Activated T-cell treated with anti-CD3 and anti-CD28 coated beads, Interleukin-2, amount 50 U/mL, for 4 hours (primary cell): ENCODE results near the gene MAP1B. TPM values are rescaled to one million over a fixed set of nuclear protein-coding genes. Genes with fewer than 3 reads are reported as not detected.
A peak's percentile ranks its signal among the peaks of the same experiment; 100 is the strongest.

ENCODE experiments used
- ATAC-seq, 2 donors: fragments of 200-7000 bp; cut with Tn5 transposase; one replicate each; pipeline ENCODE4 v1.10.0; 2021
- DNase-seq: peaks from one replicate; pipeline ENCODE4 v3.0.0-alpha.2; 2020
- H3K27me3 Mint-ChIP-seq: one replicate; pipeline ENCODE4 v1.8.0; 2021; ENCODE audit warnings: low read depth, mixed read lengths
- H3K36me3 Mint-ChIP-seq: one replicate; pipeline ENCODE4 v1.8.0; 2022; ENCODE audit warnings: mixed read lengths; ENCODE audit not compliant: insufficient read depth
- H3K4me1 Mint-ChIP-seq: one replicate; pipeline ENCODE4 v1.8.0; 2021; ENCODE audit warnings: low read depth, mixed read lengths
- H3K4me3 Mint-ChIP-seq: one replicate; pipeline ENCODE4 v1.8.0; 2021; ENCODE audit warnings: mild to moderate bottlenecking, moderate library complexity, mixed read lengths
- H3K9me3 Mint-ChIP-seq: one replicate; pipeline ENCODE4 v1.8.0; 2021; ENCODE audit warnings: mixed read lengths
- total RNA-seq, 3 donors: library from RNA; stranded (reverse); gene quantifications; one replicate each; pipeline ENCODE4 v1.2.1, GENCODE V29; 2021

MAP1B gene
- total RNA-seq, 3 donors from 2014 or later: 0.16 to 0.41 (median 0.25) TPM

- H3K9me3 Mint-ChIP-seq: no peaks in the 10 kb centered on the region
- DNase-seq (no peak), ATAC-seq (no peak)
- H3K36me3 Mint-ChIP-seq: peaks cover 21% of the 10 kb centered on the region
- no peaks in the 10 kb centered on the region for H3K27me3 Mint-ChIP-seq
- no peaks in the 10 kb centered on the region for H3K4me1 Mint-ChIP-seq
- H3K4me3 Mint-ChIP-seq: no peak overlapping the region
These were observed 106.2 kb downstream of the MAP1B start for GRCh38 chr5:72213482-72213881.

GRCh38 chr5:72214168-72214567 is 106.9 kb downstream of the MAP1B start:
- Mint-ChIP-seq H3K4me1 (no peaks in the 10 kb centered on the region), H3K4me3 (no peak overlapping the region), H3K9me3 (no peaks in the 10 kb centered on the region), H3K27me3 (no peaks in the 10 kb centered on the region), H3K36me3 (peaks cover 28% of the 10 kb centered on the region)
- ATAC-seq (no peak), DNase-seq (no peak)

- DNase-seq (no peak), ATAC-seq (no peak)
- peaks cover 39% of the 10 kb centered on the region for H3K36me3 Mint-ChIP-seq
- no peak overlapping the region for H3K4me3 Mint-ChIP-seq
- H3K9me3 Mint-ChIP-seq: no peaks in the 10 kb centered on the region
- no peaks in the 10 kb centered on the region for H3K27me3 Mint-ChIP-seq
- no peaks in the 10 kb centered on the region for H3K4me1 Mint-ChIP-seq
These were observed 109.5 kb downstream of the MAP1B start for GRCh38 chr5:72216756-72217155.

- H3K4me3 Mint-ChIP-seq: no peak overlapping the region
- H3K27me3 Mint-ChIP-seq: no peaks in the 10 kb centered on the region
- H3K9me3 Mint-ChIP-seq: no peaks in the 10 kb centered on the region
- no peak for DNase-seq
- peaks cover 72% of the 10 kb centered on the region for H3K36me3 Mint-ChIP-seq
- H3K4me1 Mint-ChIP-seq: no peaks in the 10 kb centered on the region
- ATAC-seq: no peak
These were observed 113.8 kb downstream of the MAP1B start for GRCh38 chr5:72221099-72221498.

GRCh38 chr5:72221541-72221940 is 114.3 kb downstream of the MAP1B start:
- DNase-seq (no peak), ATAC-seq (no peak)
- Mint-ChIP-seq H3K27me3 (no peaks in the 10 kb centered on the region), H3K4me3 (no peak overlapping the region), H3K4me1 (no peaks in the 10 kb centered on the region), H3K9me3 (no peaks in the 10 kb centered on the region), H3K36me3 (peaks cover 77% of the 10 kb centered on the region)

DNA sequence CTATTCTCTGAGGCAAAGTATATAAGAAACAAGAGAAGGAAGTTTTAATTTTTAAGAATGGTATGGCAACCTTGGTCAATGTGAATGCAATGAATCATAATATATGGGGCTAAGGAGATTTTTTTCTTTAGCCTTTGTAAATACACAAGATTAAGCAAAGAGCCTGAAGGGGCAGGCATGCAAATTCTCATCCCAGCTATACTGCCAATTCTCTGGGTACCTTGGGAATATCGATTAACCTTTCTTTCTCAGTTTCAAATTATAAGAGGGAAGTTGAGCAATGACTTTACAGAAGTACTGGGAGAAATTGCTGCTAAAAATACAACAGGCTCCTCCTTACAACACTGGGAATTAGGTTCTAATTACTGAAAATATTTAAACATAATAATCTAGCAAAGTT is 115.2 kb downstream of the MAP1B start:
- no peak overlapping the region for H3K4me3 Mint-ChIP-seq
- no peak for ATAC-seq
- H3K27me3 Mint-ChIP-seq: no peaks in the 10 kb centered on the region
- peaks cover 81% of the 10 kb centered on the region for H3K36me3 Mint-ChIP-seq
- no peak for DNase-seq
- H3K4me1 Mint-ChIP-seq: no peaks in the 10 kb centered on the region
- no peaks in the 10 kb centered on the region for H3K9me3 Mint-ChIP-seq

DNA sequence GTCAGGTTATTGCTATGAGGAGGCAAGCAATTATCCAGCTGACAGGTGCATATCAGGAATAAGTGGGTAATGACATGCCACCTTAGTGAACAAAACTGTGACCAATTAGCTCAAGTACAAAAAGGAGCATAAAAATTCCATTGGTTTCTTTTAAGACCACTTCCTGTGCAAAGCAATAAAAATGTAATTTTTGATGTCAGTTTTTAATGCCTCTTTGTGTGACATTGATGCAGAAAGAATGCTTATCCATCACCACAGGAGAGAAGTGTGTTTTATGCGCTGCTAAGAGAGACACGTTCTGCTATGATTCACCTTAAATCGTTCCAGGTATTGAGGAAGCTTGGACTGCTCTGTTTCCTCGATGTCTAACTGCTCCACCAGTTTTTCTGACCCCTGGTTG is 116.1 kb downstream of the MAP1B start:
- Mint-ChIP-seq H3K27me3 (no peaks in the 10 kb centered on the region), H3K36me3 (peaks cover 79% of the 10 kb centered on the region), H3K4me1 (no peaks in the 10 kb centered on the region), H3K4me3 (no peak overlapping the region), H3K9me3 (no peaks in the 10 kb centered on the region)
- DNase-seq (no peak), ATAC-seq (no peak)

DNA sequence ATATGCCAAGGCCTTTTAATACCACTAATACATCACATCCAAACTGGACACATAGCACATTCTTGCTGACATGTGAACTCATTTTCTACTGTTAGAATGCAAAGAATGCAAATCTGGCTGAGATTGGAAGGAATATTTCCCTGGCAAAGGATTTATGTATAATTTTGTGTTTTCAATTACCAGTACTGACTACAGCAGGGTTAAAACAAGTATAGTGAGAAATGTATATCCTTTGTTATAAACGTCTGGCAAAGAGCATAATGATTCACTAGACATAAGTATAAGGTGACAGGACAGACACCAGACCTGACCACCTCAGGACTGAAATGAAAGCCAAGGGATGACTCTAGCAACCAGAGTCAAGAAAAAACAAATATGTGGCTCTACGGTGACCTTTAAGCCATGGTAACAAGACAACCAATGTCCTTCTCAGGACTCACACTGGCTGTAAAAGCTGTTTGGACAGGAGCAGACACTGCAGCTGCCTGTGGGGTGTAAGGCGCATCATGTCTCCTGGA is 117.7 kb downstream of the MAP1B start:
- DNase-seq: no peak
- peaks cover 67% of the 10 kb centered on the region for H3K36me3 Mint-ChIP-seq
- no peak overlapping the region for H3K4me3 Mint-ChIP-seq
- H3K4me1 Mint-ChIP-seq: no peaks in the 10 kb centered on the region
- H3K27me3 Mint-ChIP-seq: no peaks in the 10 kb centered on the region
- no peak for ATAC-seq
- no peaks in the 10 kb centered on the region for H3K9me3 Mint-ChIP-seq

- no peak for DNase-seq
- ATAC-seq: no peak
- Mint-ChIP-seq H3K27me3 (no peaks in the 10 kb centered on the region), H3K4me1 (peaks cover 4% of the 10 kb centered on the region), H3K4me3 (no peak overlapping the region), H3K36me3 (peaks cover 73% of the 10 kb centered on the region), H3K9me3 (no peaks in the 10 kb centered on the region)
These were observed 118.5 kb downstream of the MAP1B start for GRCh38 chr5:72225741-72226140.

DNA sequence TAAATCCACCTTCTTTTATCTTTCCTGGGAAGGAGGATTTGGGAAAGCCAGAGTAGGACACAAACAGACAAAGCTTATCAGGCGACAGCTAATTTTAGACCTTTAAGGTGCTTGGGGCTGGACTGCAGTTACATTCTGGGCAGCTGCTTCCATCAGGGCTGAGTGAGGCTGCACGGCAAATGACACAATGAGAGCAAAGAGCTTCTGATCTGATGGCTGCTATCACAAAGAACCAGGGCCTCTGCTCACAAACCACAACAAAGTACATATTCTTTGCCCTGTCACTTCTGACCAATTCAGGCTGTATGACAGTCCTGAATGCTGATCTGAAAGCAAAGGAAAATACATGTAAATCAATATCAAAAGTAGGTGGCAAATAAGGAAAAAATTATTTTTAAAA is 119.7 kb downstream of the MAP1B start:
- H3K27me3 Mint-ChIP-seq: no peaks in the 10 kb centered on the region
- H3K9me3 Mint-ChIP-seq: no peaks in the 10 kb centered on the region
- no peak overlapping the region for H3K4me3 Mint-ChIP-seq
- H3K36me3 Mint-ChIP-seq: peaks cover 73% of the 10 kb centered on the region
- DNase-seq: no peak
- no peak for ATAC-seq
- H3K4me1 Mint-ChIP-seq: peaks cover 5% of the 10 kb centered on the region

DNA sequence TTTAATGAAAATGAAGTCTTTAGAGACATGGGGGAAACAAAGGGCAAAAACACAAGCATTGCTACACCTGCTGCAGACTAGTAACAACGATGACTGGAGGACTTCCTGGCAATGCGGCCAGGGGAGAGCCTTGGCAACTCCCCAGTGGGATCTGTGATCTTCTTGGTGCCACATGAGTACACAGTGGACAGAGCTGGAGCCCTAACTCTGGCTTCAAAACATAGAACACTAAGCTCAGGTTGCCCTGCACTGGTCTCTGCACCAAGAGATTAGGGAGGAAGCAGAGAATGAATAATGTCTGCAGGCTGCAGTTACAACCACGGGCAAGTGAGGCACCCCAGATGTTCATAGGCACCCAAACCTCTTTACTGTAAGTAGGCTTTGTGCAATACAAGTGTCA is 121.7 kb downstream of the MAP1B start:
- DNase-seq (no peak), ATAC-seq (no peak)
- no peak overlapping the region for H3K4me3 Mint-ChIP-seq
- no peaks in the 10 kb centered on the region for H3K27me3 Mint-ChIP-seq
- no peaks in the 10 kb centered on the region for H3K9me3 Mint-ChIP-seq
- H3K4me1 Mint-ChIP-seq: peaks cover 21% of the 10 kb centered on the region
- H3K36me3 Mint-ChIP-seq: peaks cover 66% of the 10 kb centered on the region

DNA sequence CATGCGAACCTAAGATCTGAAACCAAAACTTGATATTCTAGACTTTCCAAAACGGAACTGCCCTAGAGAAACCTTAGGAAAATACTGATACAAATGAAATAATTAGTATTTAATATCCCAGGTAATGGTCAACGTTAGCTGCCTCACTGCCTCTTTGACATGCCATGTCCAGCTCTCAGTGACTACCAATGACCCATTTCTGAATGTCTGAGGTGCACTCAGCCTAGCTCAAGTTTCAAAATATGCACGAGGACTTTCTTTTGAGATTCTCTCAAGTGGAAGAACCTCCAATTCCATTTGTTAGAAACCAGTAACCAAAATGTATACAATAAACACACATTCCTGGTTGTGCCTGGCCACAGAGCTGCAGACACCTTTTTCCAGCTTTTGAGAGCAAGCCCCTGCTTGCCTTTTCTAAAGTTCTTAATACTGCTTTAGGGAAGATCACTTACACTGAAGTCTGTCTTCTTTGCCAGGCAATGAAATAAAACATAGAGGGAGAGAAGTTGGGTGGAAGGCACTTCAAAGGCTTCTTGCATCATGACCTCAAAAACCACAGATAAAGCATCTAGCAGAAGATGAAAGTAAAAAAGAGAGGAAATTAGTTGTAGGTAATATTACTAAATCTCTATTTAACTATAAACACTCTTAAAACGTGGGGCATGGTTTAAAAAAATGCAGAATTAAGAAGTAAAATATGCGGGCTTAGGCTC is 124.9 kb downstream of the MAP1B start:
- Mint-ChIP-seq H3K36me3 (peaks cover 57% of the 10 kb centered on the region), H3K4me3 (peak overlapping the region; percentile 42), H3K27me3 (no peaks in the 10 kb centered on the region), H3K4me1 (peaks cover 43% of the 10 kb centered on the region), H3K9me3 (no peaks in the 10 kb centered on the region)
- ATAC-seq: peak; percentile 24 to 26
- no peak for DNase-seq

DNA sequence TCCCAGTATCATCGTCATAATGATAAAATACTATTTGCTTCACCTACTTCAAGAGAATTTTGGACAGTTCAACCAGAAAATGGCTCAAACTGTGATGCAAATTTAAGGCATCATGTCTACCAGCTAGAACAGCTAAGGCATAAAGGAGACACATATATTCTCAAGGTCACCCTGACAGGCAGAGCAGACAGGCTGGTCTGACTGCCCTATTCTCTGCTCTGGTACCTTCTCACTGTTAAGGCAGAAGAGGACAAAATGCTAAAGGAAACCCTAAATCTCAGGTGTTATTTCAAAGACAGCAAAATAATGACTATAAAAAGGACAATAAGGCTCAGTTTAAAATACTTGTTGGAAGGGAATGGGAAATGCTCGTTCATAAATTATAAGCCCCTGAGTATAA is 125.6 kb downstream of the MAP1B start:
- ATAC-seq (no peak), DNase-seq (no peak)
- H3K27me3 Mint-ChIP-seq: no peaks in the 10 kb centered on the region
- H3K9me3 Mint-ChIP-seq: no peaks in the 10 kb centered on the region
- H3K4me3 Mint-ChIP-seq: peak overlapping the region; percentile 42
- H3K4me1 Mint-ChIP-seq: peaks cover 43% of the 10 kb centered on the region
- H3K36me3 Mint-ChIP-seq: peaks cover 58% of the 10 kb centered on the region

DNA sequence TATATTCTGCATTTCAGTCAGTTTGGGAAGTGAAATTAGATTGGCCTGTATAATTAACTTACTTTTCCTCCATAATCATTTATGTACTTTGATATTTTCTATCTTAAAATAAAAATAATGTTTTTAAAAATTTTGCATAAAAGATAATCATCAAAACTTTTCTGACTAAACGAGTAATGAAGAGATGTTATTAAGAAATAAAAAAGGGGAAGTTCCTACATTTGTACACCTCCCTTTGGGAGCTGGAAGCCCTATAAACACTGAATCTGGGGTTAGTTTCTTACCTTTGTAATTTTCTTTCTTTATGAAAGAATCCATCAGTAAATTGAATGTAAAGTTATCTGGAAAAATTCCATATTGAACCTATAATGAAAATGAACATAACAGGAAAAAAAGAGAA is 126.6 kb downstream of the MAP1B start:
- peaks cover 59% of the 10 kb centered on the region for H3K36me3 Mint-ChIP-seq
- ATAC-seq: peak in 1 of 2 donors; percentile 6
- no peaks in the 10 kb centered on the region for H3K9me3 Mint-ChIP-seq
- no peak for DNase-seq
- H3K27me3 Mint-ChIP-seq: no peaks in the 10 kb centered on the region
- H3K4me1 Mint-ChIP-seq: peaks cover 43% of the 10 kb centered on the region
- H3K4me3 Mint-ChIP-seq: no peak overlapping the region

- Mint-ChIP-seq H3K9me3 (no peaks in the 10 kb centered on the region), H3K4me1 (peaks cover 43% of the 10 kb centered on the region), H3K4me3 (no peak overlapping the region), H3K27me3 (no peaks in the 10 kb centered on the region), H3K36me3 (peaks cover 57% of the 10 kb centered on the region)
- DNase-seq (no peak), ATAC-seq (peak; percentile 91 to 96)
These were observed 127.0 kb downstream of the MAP1B start for GRCh38 chr5:72234265-72234700.
